Osteocyte (in vitro differentiated cells): ENCODE measurements around the gene SSX2IP. TPM values are rescaled to one million over a fixed set of nuclear protein-coding genes. Genes with fewer than 3 reads are reported as not detected.
A peak's percentile ranks its signal among the peaks of the same experiment; 100 is the strongest.

Experiments used
- DNase-seq: peaks from one replicate; pipeline ENCODE4 v3.0.0; 2021; ENCODE audit warnings: mixed read lengths; ENCODE audit not compliant: unreplicated experiment; ENCODE audit errors: extremely low spot score
- H3K27ac Mint-ChIP-seq: one replicate; pipeline ENCODE4 v1.8.0; 2021; ENCODE audit warnings: mild to moderate bottlenecking, mixed read lengths; ENCODE audit not compliant: unreplicated experiment
- H3K27me3 Mint-ChIP-seq: one replicate; pipeline ENCODE4 v1.8.0; 2021; ENCODE audit warnings: mixed read lengths; ENCODE audit not compliant: unreplicated experiment
- H3K36me3 Mint-ChIP-seq: one replicate; pipeline ENCODE4 v1.8.0; 2021; ENCODE audit warnings: mixed read lengths; ENCODE audit not compliant: unreplicated experiment
- H3K4me1 Mint-ChIP-seq: one replicate; pipeline ENCODE4 v1.8.0; 2021; ENCODE audit warnings: mixed read lengths; ENCODE audit not compliant: unreplicated experiment
- H3K4me3 Mint-ChIP-seq: one replicate; pipeline ENCODE4 v1.8.0; 2021; ENCODE audit warnings: mild to moderate bottlenecking, moderate library complexity, mixed read lengths; ENCODE audit not compliant: unreplicated experiment
- H3K9me3 Mint-ChIP-seq: one replicate; pipeline ENCODE4 v1.8.0; 2021; ENCODE audit warnings: mixed read lengths; ENCODE audit not compliant: unreplicated experiment
- long read RNA-seq: library from polyadenylated mRNA; unstranded; transcript quantifications from one replicate; pipeline ENCODE4 v2.0.0, GENCODE V29; 2021
- total RNA-seq: library from RNA; stranded (reverse); gene quantifications from 2 replicates; pipeline ENCODE4 v1.2.1, GENCODE V29; 2021
- TF ChIP-seq, protein P1 (sequence below): fragments of 200-600 bp; sonication (generic); IDR thresholded peaks from 2 replicates; pipeline ENCODE4 v1.5.0; 2021; ENCODE audit warnings: antibody characterized with exemption, mild to moderate bottlenecking, moderate library complexity

Gene SSX2IP, protein sequence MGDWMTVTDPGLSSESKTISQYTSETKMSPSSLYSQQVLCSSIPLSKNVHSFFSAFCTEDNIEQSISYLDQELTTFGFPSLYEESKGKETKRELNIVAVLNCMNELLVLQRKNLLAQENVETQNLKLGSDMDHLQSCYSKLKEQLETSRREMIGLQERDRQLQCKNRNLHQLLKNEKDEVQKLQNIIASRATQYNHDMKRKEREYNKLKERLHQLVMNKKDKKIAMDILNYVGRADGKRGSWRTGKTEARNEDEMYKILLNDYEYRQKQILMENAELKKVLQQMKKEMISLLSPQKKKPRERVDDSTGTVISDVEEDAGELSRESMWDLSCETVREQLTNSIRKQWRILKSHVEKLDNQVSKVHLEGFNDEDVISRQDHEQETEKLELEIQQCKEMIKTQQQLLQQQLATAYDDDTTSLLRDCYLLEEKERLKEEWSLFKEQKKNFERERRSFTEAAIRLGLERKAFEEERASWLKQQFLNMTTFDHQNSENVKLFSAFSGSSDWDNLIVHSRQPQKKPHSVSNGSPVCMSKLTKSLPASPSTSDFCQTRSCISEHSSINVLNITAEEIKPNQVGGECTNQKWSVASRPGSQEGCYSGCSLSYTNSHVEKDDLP
- 6.5 and 7.0 TPM in 2 replicates for total RNA-seq
- long read RNA-seq, full-length matches to known transcripts, result 4 of 6 reads
- long read RNA-seq, partial matches to known transcripts, result 0 of 6 reads
- long read RNA-seq, other reads (novel, unspliced or antisense), result 2 of 6 reads

DNA sequence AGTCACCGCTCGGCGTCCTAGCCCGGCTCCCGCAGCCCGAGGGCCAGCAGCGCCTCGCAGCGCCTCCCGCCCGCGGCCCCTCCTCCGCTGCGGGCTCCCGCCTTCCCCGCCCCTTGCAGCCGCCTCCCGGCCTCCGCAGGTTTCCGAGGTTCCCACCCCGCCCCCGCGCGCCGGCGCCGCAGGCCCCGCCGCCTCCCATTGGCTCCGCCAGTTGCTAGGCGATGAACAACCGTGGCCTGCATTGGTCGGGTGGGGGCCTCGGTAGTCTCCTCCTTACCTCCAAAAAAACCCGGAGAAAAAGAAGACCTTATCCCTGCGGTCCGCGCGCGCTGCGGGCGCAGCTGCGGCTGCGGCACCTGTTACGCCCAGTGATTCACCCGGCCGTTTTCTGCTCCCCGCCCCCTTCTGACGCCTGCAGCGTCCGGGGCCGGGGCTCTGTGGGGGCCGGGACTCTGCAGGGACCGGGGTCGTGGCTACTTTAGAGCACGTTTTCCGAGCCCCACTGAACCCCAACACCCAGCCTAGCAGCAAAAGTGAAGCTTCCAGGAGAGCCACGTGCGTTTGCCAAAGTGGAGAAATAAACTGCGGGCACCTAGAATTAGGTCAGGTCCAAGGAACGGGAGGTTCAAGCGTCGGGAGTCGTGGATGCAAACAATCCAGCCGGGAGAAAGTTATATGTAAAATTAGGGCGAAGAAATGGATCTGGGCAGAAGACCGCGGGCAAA, at the start of gene SSX2IP:
Gene SSX2IP, minus strand, starts transcription at position 65 of the 725 bp plus-strand sequence. CDS start 19,242 bp downstream, outside the sequence.
- H3K36me3 Mint-ChIP-seq, result no peaks in the 10 kb centered on the region
- DNase-seq, result peak; percentile 99
- H3K4me1 Mint-ChIP-seq, result peaks cover 18% of the 10 kb centered on the region
- peak within 1 kb of the TSS; percentile 50 for H3K27ac Mint-ChIP-seq
- peak within 1 kb of the TSS; percentile 89 for H3K4me3 Mint-ChIP-seq
- H3K27me3 Mint-ChIP-seq, result peaks cover 6% of the 10 kb centered on the region
- TF ChIP-seq, protein P1, sequence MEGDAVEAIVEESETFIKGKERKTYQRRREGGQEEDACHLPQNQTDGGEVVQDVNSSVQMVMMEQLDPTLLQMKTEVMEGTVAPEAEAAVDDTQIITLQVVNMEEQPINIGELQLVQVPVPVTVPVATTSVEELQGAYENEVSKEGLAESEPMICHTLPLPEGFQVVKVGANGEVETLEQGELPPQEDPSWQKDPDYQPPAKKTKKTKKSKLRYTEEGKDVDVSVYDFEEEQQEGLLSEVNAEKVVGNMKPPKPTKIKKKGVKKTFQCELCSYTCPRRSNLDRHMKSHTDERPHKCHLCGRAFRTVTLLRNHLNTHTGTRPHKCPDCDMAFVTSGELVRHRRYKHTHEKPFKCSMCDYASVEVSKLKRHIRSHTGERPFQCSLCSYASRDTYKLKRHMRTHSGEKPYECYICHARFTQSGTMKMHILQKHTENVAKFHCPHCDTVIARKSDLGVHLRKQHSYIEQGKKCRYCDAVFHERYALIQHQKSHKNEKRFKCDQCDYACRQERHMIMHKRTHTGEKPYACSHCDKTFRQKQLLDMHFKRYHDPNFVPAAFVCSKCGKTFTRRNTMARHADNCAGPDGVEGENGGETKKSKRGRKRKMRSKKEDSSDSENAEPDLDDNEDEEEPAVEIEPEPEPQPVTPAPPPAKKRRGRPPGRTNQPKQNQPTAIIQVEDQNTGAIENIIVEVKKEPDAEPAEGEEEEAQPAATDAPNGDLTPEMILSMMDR, result no peak
- peaks cover 5% of the 10 kb centered on the region for H3K9me3 Mint-ChIP-seq

DNA sequence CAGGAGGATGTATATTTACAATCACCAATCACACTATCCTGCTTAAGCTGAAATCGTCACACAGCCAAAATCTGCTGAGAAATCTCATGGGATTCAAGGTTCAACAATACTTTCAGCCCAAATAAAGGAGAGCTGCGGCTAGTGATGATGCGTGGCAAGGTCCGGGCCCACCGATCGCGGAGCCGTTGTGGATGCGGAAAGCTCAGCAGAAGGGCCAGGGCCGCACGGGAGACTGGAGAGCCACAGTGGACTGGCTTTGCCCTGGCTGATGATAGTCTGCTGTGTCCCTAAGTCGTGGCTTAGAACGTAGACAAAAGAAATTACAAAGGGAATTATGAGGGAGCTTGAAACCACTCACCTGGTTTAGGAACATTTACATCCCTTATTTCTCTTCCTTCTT, 48.0 kb upstream of the SSX2IP start:
- no peak for DNase-seq
- H3K4me1 Mint-ChIP-seq, result no peaks in the 10 kb centered on the region
- H3K36me3 Mint-ChIP-seq, result no peaks in the 10 kb centered on the region
- H3K9me3 Mint-ChIP-seq, result peaks cover 4% of the 10 kb centered on the region
- H3K27ac Mint-ChIP-seq, result no peak overlapping the region
- TF ChIP-seq, protein P1, result no peak
- peaks cover 42% of the 10 kb centered on the region for H3K27me3 Mint-ChIP-seq
- no peak overlapping the region for H3K4me3 Mint-ChIP-seq

DNA sequence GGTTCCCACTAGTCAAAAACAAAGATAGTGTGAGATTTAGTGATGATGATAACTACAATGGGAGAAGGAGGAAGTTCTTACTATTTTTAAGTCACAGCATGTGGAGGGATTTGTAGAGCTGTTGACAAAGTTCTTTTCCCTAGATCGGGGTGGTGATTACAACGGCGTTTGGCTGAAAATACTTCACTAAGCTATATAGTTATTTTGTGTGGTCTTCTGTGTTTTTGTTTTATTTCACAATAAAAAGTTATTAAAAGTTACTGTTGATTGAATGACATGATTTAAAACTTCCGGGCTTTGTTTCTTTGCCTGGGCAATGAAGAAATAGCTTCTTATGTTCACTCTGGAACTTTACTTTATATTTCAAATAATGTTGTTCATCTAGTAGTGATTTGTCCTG, 47.3 kb upstream of the SSX2IP start:
- peaks cover 42% of the 10 kb centered on the region for H3K27me3 Mint-ChIP-seq
- no peak overlapping the region for H3K4me3 Mint-ChIP-seq
- H3K4me1 Mint-ChIP-seq, result no peaks in the 10 kb centered on the region
- H3K27ac Mint-ChIP-seq, result no peak overlapping the region
- H3K9me3 Mint-ChIP-seq, result peaks cover 4% of the 10 kb centered on the region
- no peaks in the 10 kb centered on the region for H3K36me3 Mint-ChIP-seq
- no peak for DNase-seq
- TF ChIP-seq, protein P1, result no peak

DNA sequence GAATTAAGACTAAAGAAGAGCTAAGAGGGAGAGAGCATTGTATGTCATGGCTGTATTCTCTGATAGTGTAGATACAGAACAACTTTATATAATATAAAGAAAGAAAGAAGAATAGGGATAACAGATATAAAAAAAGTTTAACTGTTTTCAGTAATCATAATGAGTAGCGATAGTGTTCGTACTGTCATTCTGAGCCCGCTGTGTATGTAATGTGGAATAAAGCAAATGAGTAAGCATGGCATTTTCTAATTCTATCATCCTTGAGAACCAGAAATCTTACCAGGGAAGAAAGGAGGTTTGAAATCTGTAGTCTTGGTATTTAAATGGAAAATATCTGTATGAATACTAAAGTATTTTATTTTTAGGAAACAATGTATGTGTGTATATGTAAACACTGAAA, 46.7 kb upstream of the SSX2IP start:
- Mint-ChIP-seq H3K36me3 (no peaks in the 10 kb centered on the region), H3K9me3 (peaks cover 4% of the 10 kb centered on the region), H3K27me3 (peaks cover 42% of the 10 kb centered on the region)

More for the DNA sequence above, 46.7 kb upstream of the SSX2IP start:
- Mint-ChIP-seq H3K27ac (no peak overlapping the region), H3K4me3 (no peak overlapping the region), H3K4me1 (no peaks in the 10 kb centered on the region)
- no peak for DNase-seq
- TF ChIP-seq, protein P1, result no peak
